PC-9 (cell line): ENCODE data around the gene XXYLT1. TPM values are rescaled to one million over a fixed set of nuclear protein-coding genes. Genes with fewer than 3 reads are reported as not detected.
"Not testable (repeated sequence)": the region's sequence is repeated elsewhere in the genome, so short reads cannot be mapped to it uniquely, and the experiment has no call there.

Source experiments
- BruUV-seq: library from RNA; stranded (reverse); fragments of 400-500 nt; replicated peaks from 2 replicates; lab custom pipeline; 2021; lab: Mats Ljungman, UMichigan
- CTCF ChIA-PET: fragments of 300-600 bp; sonication (Branson Sonifier 250); formaldehyde crosslinking; loops from one replicate; lab custom pipeline; 2022; ENCODE audit warnings: antibody characterized with exemption; lab: Charles Lee
- POLR2A ChIA-PET: fragments of 300-600 bp; sonication (Branson Sonifier 250); formaldehyde crosslinking; loops from one replicate; lab custom pipeline; 2022; ENCODE audit warnings: antibody characterized with exemption; ENCODE audit not compliant: unreplicated experiment; lab: Charles Lee
- DNase-seq, 2 experiments: peaks; one replicate each; pipeline versions ENCODE4 v3.0.0 to v3.0.0-alpha.2; 2015 to 2022; ENCODE audit warnings: mixed read lengths in 1 of 2
- H2AFZ ChIP-seq: fragments of 200-600 bp; sonication (generic); 2 replicates; pipeline ENCODE4 v1.8.1; 2017; ENCODE audit warnings: antibody characterized with exemption
- H3F3A ChIP-seq: fragments of 200-600 bp; sonication (generic); 2 replicates; pipeline ENCODE4 v1.8.1; 2017; ENCODE audit warnings: antibody characterized with exemption, mild to moderate bottlenecking, low read depth; ENCODE audit not compliant: insufficient read depth
- H3K27ac ChIP-seq: fragments of 200-600 bp; sonication (generic); 2 replicates; pipeline ENCODE4 v1.6.1; 2016; ENCODE audit warnings: mixed run types
- H3K27me3 ChIP-seq: fragments of 200-600 bp; sonication (generic); 2 replicates; pipeline ENCODE4 v1.6.1; 2016; ENCODE audit warnings: low read depth, mixed run types; ENCODE audit not compliant: insufficient read depth
- H3K36me3 ChIP-seq: fragments of 200-600 bp; sonication (generic); 2 replicates; pipeline ENCODE4 v1.6.1; 2016; ENCODE audit warnings: low read depth, mixed run types
- H3K4me1 ChIP-seq: fragments of 200-600 bp; sonication (generic); replicated peaks from 2 replicates; pipeline ENCODE4 v1.6.1; 2016; ENCODE audit warnings: mixed run types; ENCODE audit not compliant: insufficient read depth
- H3K4me2 ChIP-seq: fragments of 200-600 bp; sonication (generic); 2 replicates; pipeline ENCODE4 v1.6.1; 2017; ENCODE audit warnings: mixed run types
- H3K4me3 ChIP-seq: fragments of 200-600 bp; sonication (generic); 2 replicates; pipeline ENCODE4 v1.6.1; 2016; ENCODE audit warnings: mixed run types
- H3K79me2 ChIP-seq: fragments of 200-600 bp; sonication (generic); 2 replicates; pipeline ENCODE4 v1.6.1; 2017; ENCODE audit warnings: low read depth, mixed run types
- H3K9me2 ChIP-seq: fragments of 200-600 bp; sonication (generic); 2 replicates; pipeline ENCODE4 v1.8.1; 2017; ENCODE audit warnings: mild to moderate bottlenecking; ENCODE audit not compliant: insufficient read depth
- H3K9me3 ChIP-seq: fragments of 200-600 bp; sonication (generic); 2 replicates; pipeline ENCODE4 v1.8.1; 2016; ENCODE audit warnings: low read depth; ENCODE audit not compliant: insufficient read depth
- H4K20me1 ChIP-seq: fragments of 200-600 bp; sonication (generic); 2 replicates; pipeline ENCODE4 v1.8.1; 2017; ENCODE audit not compliant: insufficient read depth
- EZH2 ChIP-seq: fragments of 200-600 bp; sonication (generic); IDR thresholded peaks from 2 replicates; pipeline ENCODE4 v1.8.0; 2017; ENCODE audit warnings: antibody characterized with exemption, low read depth
- intact Hi-C: fragments of 100-400 bp; cut with micrococcal nuclease; formaldehyde crosslinking; loops from one replicate; pipeline ENCODE4 v1.10.0; 2022; ENCODE audit not compliant: unreplicated experiment
- total RNA-seq: library from RNA; stranded (reverse); gene quantifications from 2 replicates; pipeline ENCODE4 v1.2.3, GENCODE V29; 2021
- TF ChIP-seq, protein P1 (sequence below): fragments of 200-600 bp; sonication (generic); conservative IDR thresholded peaks from 2 replicates; pipeline ENCODE4 v1.6.1; 2017; ENCODE audit warnings: mixed run types, antibody characterized with exemption, mild to moderate bottlenecking, moderate library complexity

The XXYLT1 gene
- total RNA-seq, 1 experiment from 2014 or later = 13.3 TPM

DNA sequence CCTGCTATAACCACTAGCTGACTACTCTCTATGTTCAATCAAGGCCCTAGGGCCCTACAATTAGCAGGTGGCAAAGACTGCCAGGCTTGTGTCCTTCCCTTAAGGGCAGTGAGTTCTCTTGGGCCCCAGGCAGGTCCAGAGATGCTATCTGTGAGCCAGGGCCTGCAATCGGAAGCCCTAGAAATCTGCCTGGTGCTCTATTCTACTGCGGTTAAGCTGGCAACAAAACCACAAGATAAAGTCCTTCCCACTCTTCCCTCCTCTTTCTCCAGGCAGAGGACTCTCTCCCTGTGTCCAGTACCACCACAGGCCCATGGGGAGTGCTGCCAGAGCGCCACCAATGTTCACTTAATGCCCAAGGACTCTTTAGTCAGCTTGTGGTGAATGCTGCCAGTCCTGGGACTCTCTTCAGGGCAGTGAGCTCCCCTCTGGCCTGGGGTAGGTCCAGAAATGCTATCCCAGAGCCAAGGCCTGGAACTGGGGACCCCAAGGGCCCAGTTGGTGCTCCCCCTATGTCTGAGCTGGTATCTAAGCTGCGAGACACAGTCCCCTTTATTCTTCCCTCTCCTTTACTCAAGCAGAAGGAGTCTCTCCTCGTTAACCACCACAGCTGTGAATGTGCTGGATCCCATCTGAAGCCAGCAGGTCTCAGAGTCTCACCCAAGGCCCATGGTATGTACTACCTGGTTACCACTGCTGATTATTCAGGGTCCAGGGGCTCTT, 34.7 kb downstream of the XXYLT1 start:
- CTCF ChIA-PET = no interaction called here

DNA sequence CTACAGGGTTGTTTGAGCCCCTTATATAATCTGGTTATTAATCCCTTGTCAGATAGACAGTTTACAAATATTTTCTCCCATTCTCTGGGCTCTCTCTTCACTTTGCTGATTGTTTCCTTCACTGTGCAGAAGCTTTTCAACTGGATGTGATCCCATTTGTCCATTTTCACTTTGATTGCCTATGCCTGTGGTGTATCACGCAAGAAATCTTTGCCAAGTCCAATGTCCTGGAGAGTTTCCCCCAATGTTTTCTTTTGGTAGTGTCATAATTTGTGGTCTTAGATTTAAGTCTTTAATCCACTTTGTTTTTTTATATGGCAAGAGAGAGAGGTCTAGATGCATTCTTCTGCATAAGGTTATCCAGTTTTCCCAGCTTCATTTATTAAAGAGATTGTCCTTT, 40.7 kb downstream of the XXYLT1 start:
- Histone ChIP-seq H3K36me3 (no peaks in the 10 kb centered on the region), H3K9me3 (0 out of 2 replicates have a peak, but pooled peaks cover 4% of the 10 kb centered on the region), H3K27ac (no peak overlapping the region), H3K79me2 (no peaks in the 10 kb centered on the region), H4K20me1 (no peaks in the 10 kb centered on the region), H3K27me3 (no peaks in the 10 kb centered on the region), H3K4me2 (no peak overlapping the region), H3K4me1 (no peaks in the 10 kb centered on the region), H3K9me2 (no peaks in the 10 kb centered on the region), H2AFZ (no peak overlapping the region), H3K4me3 (no peak overlapping the region), H3F3A (no peaks in the 10 kb centered on the region)
- no TSS peak for BruUV-seq
- intact Hi-C loops = no loop called here
- POLR2A ChIA-PET = no interaction called here
- TF ChIP-seq, protein P1, sequence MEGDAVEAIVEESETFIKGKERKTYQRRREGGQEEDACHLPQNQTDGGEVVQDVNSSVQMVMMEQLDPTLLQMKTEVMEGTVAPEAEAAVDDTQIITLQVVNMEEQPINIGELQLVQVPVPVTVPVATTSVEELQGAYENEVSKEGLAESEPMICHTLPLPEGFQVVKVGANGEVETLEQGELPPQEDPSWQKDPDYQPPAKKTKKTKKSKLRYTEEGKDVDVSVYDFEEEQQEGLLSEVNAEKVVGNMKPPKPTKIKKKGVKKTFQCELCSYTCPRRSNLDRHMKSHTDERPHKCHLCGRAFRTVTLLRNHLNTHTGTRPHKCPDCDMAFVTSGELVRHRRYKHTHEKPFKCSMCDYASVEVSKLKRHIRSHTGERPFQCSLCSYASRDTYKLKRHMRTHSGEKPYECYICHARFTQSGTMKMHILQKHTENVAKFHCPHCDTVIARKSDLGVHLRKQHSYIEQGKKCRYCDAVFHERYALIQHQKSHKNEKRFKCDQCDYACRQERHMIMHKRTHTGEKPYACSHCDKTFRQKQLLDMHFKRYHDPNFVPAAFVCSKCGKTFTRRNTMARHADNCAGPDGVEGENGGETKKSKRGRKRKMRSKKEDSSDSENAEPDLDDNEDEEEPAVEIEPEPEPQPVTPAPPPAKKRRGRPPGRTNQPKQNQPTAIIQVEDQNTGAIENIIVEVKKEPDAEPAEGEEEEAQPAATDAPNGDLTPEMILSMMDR = no peak
- no peak for TF ChIP-seq EZH2
- CTCF ChIA-PET = no interaction called here
- peak in 1 of 2 experiments; percentile 16 for DNase-seq

More for the DNA sequence above, 34.7 kb downstream of the XXYLT1 start:
- Histone ChIP-seq H3K27ac (no peak overlapping the region), H3K9me3 (0 out of 2 replicates have a peak, but pooled peaks cover 4% of the 10 kb centered on the region), H4K20me1 (no peaks in the 10 kb centered on the region), H2AFZ (no peak overlapping the region), H3K4me3 (no peak overlapping the region), H3K79me2 (no peaks in the 10 kb centered on the region), H3K9me2 (no peaks in the 10 kb centered on the region), H3K36me3 (no peaks in the 10 kb centered on the region), H3K27me3 (no peaks in the 10 kb centered on the region), H3F3A (no peaks in the 10 kb centered on the region), H3K4me2 (no peak overlapping the region), H3K4me1 (no peaks in the 10 kb centered on the region)
- TF ChIP-seq EZH2 = no peak
- TF ChIP-seq, protein P1 = no peak
- BruUV-seq = no TSS peak
- POLR2A ChIA-PET = no interaction called here
- no peak for DNase-seq
- intact Hi-C loops = no loop called here

DNA sequence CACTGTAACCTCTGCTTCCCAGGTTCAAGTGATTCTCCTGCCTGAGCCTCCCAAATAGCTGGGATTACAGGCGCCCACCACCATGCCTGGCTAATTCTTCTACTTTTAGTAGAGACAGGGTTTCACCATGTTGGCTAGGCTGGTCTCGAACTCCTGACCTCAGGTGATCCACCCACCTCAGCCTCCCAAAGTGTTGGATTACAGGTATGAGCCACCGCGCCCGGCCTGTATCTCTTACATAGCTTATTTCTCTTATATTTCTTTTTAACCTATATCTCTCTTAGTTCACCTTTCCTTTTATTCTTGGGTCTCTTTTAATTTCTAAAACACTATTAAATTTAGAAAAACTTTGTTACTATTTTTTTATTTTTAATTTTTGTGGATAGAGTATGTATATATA, 42.1 kb downstream of the XXYLT1 start:
- intact Hi-C loops, CTCF ChIA-PET, H2AFZ ChIP-seq, H3K4me1 ChIP-seq, H3K27ac ChIP-seq, POLR2A ChIA-PET, H3K9me2 ChIP-seq, BruUV-seq, H3K79me2 ChIP-seq, H3F3A ChIP-seq, H4K20me1 ChIP-seq, H3K36me3 ChIP-seq, H3K9me3 ChIP-seq, H3K4me2 ChIP-seq, DNase-seq, H3K27me3 ChIP-seq, H3K4me3 ChIP-seq: not testable (repeated sequence)
